ENCODE data around the gene CXCL9. TPM values are rescaled to one million over a fixed set of nuclear protein-coding genes. Genes with fewer than 3 reads are reported as not detected.

CXCL9 gene
- total and polyA plus RNA-seq, 4 donors: 0.22 to 2.3 (median 1.3) TPM

- Histone ChIP-seq H3K36me3 (ENCODE audit: control insufficient read depth in 4 of 4, insufficient read depth in 3 of 4, low read depth in 1 of 4, low read length in 3 of 4) (no peaks in the 10 kb centered on the region), H3K4me1 (ENCODE audit: control insufficient read depth in 4 of 4, insufficient read depth in 4 of 4, low read length in 3 of 4) (no peaks in the 10 kb centered on the region), H3K27ac (ENCODE audit: low read depth in 1 of 2, low read length in 2 of 2) (no peak overlapping the region), H3K9me3 (ENCODE audit: control insufficient read depth in 4 of 4, low read length in 3 of 4) (no peaks in the 10 kb centered on the region), H3K27me3 (ENCODE audit: control insufficient read depth in 4 of 4, insufficient read depth in 4 of 4, low read length in 3 of 4) (no peaks in the 10 kb centered on the region), H3K4me3 (ENCODE audit: low read depth in 1 of 3, low read length in 3 of 3) (no peak overlapping the region), H3K9ac (ENCODE audit: low read depth in 1 of 2, low read length in 2 of 2) (no peak overlapping the region)
- TF ChIP-seq TAF1 (conservative IDR thresholded peaks at IDR 0.05): no peak
- no peak for TF ChIP-seq EGR1 (IDR thresholded peaks at IDR 0.05; ENCODE audit: low read depth in 2 of 2)
- no peak for TF ChIP-seq SP1 (IDR thresholded peaks at IDR 0.05)
- TF ChIP-seq YY1 (IDR thresholded peaks at IDR 0.05): no peak
- TF ChIP-seq NR2F2 (IDR thresholded peaks at IDR 0.05): no peak
- no peak for TF ChIP-seq ZBTB33 (IDR thresholded peaks at IDR 0.05)
- WGBS: 88% methylated on average over 1 of the region's 1 CpG
- DNase-seq (ENCODE audit: low spot score): no peak
Measured at GRCh38 chr4:75997081-75997480, 10.2 kb downstream of the CXCL9 start.

- no peak overlapping the region for H3K4me3 ChIP-seq (ENCODE audit: low read depth in 1 of 3, low read length in 3 of 3)
- no peak for DNase-seq (ENCODE audit: low spot score)
- 7% methylated on average over 5 of the region's 5 CpGs for WGBS
- no peak overlapping the region for H3K27ac ChIP-seq (ENCODE audit: low read depth in 1 of 2, low read length in 2 of 2)
- no peaks in the 10 kb centered on the region for H3K36me3 ChIP-seq (ENCODE audit: control insufficient read depth in 4 of 4, insufficient read depth in 3 of 4, low read depth in 1 of 4, low read length in 3 of 4)
- H3K27me3 ChIP-seq (ENCODE audit: control insufficient read depth in 4 of 4, insufficient read depth in 4 of 4, low read length in 3 of 4): no peaks in the 10 kb centered on the region
- peaks cover 0 to 4% (median 2%) of the 10 kb centered on the region in 4 donors for H3K4me1 ChIP-seq (ENCODE audit: control insufficient read depth in 4 of 4, insufficient read depth in 4 of 4, low read length in 3 of 4)
- no peaks in the 10 kb centered on the region for H3K9me3 ChIP-seq (ENCODE audit: control insufficient read depth in 4 of 4, low read length in 3 of 4)
- TF ChIP-seq CTCF (IDR thresholded peaks at IDR 0.05; ENCODE audit: low read depth, low read length, missing input control) (peak; percentile 64), RXRA (IDR thresholded peaks at IDR 0.05) (no peak), RAD21 (IDR thresholded peaks at IDR 0.05) (peak; percentile 85 to 90), JUND (IDR thresholded peaks at IDR 0.05) (no peak)
- no peak overlapping the region for H3K9ac ChIP-seq (ENCODE audit: low read depth in 1 of 2, low read length in 2 of 2)
Measured at GRCh38 chr4:75995727-75996126, 11.6 kb downstream of the CXCL9 start.

GRCh38 chr4:75992462-75992861 is 14.8 kb downstream of the CXCL9 start:
- DNase-seq (ENCODE audit: low spot score): no peak
- H3K27me3 ChIP-seq (ENCODE audit: control insufficient read depth in 4 of 4, insufficient read depth in 4 of 4, low read length in 3 of 4): no peaks in the 10 kb centered on the region
- H3K4me1 ChIP-seq (ENCODE audit: control insufficient read depth in 4 of 4, insufficient read depth in 4 of 4, low read length in 3 of 4): peaks cover 4 to 27% (median 19%) of the 10 kb centered on the region in 4 donors
- no peak overlapping the region for H3K27ac ChIP-seq (ENCODE audit: low read depth in 1 of 2, low read length in 2 of 2)
- H3K4me3 ChIP-seq (ENCODE audit: low read depth in 1 of 3, low read length in 3 of 3): no peak overlapping the region
- no peak overlapping the region for H3K9ac ChIP-seq (ENCODE audit: low read depth in 1 of 2, low read length in 2 of 2)
- no peaks in the 10 kb centered on the region for H3K36me3 ChIP-seq (ENCODE audit: control insufficient read depth in 4 of 4, insufficient read depth in 3 of 4, low read depth in 1 of 4, low read length in 3 of 4)
- TF ChIP-seq FOXA2 (IDR thresholded peaks at IDR 0.05) (no peak), ZBTB33 (IDR thresholded peaks at IDR 0.05) (no peak), HNF4A (conservative IDR thresholded peaks at IDR 0.05) (no peak), MAX (IDR thresholded peaks at IDR 0.05) (no peak), REST (IDR thresholded peaks at IDR 0.05) (no peak), RAD21 (IDR thresholded peaks at IDR 0.05) (no peak), FOXA1 (IDR thresholded peaks at IDR 0.05) (no peak), TAF1 (conservative IDR thresholded peaks at IDR 0.05) (no peak), SP1 (IDR thresholded peaks at IDR 0.05) (no peak), JUND (IDR thresholded peaks at IDR 0.05) (no peak), NR2F2 (IDR thresholded peaks at IDR 0.05) (no peak), HNF4G (IDR thresholded peaks at IDR 0.05) (no peak)
- 97% methylated on average over 1 of the region's 1 CpG for WGBS
- no peaks in the 10 kb centered on the region for H3K9me3 ChIP-seq (ENCODE audit: control insufficient read depth in 4 of 4, low read length in 3 of 4)
